IgD-negative memory B cell (primary cell): ENCODE data around the gene CXCL3. TPM values are rescaled to one million over a fixed set of nuclear protein-coding genes. Genes with fewer than 3 reads are reported as not detected.

Source experiments
- H3K27ac Mint-ChIP-seq, 3 donors: one replicate each; pipeline ENCODE4 v1.8.0; 2020 to 2022; ENCODE audit warnings: mild to moderate bottlenecking in 3 of 3, mixed read lengths in 3 of 3, moderate library complexity in 1 of 3
- H3K27me3 Mint-ChIP-seq: one replicate; pipeline ENCODE4 v1.8.0; 2021; ENCODE audit warnings: mixed read lengths
- H3K36me3 Mint-ChIP-seq: one replicate; pipeline ENCODE4 v1.8.0; 2020; ENCODE audit warnings: mild to moderate bottlenecking, mixed read lengths
- H3K4me1 Mint-ChIP-seq, 3 donors: one replicate each; pipeline ENCODE4 v1.8.0; 2020 to 2022; ENCODE audit warnings: mixed read lengths in 3 of 3, mild to moderate bottlenecking in 1 of 3
- H3K4me3 Mint-ChIP-seq, 4 donors: one replicate each; pipeline ENCODE4 v1.8.0; 2020 to 2022; ENCODE audit warnings: mild to moderate bottlenecking in 4 of 4, mixed read lengths in 4 of 4, moderate library complexity in 3 of 4
- H3K9me3 Mint-ChIP-seq, 3 donors: one replicate each; pipeline ENCODE4 v1.8.0; 2020 to 2021; ENCODE audit warnings: mixed read lengths in 3 of 3, mild to moderate bottlenecking in 1 of 3
- polyA plus RNA-seq: library from polyadenylated mRNA; unstranded; fragments of 300-500 nt; fragmentation: Illumina TruSeq; gene quantifications from one replicate; pipeline ENCODE4 v1.2.3, GENCODE V29; 2021

CXCL3 gene
- polyA plus RNA-seq, 1 donor from 2014 or later, result not detected

DNA sequence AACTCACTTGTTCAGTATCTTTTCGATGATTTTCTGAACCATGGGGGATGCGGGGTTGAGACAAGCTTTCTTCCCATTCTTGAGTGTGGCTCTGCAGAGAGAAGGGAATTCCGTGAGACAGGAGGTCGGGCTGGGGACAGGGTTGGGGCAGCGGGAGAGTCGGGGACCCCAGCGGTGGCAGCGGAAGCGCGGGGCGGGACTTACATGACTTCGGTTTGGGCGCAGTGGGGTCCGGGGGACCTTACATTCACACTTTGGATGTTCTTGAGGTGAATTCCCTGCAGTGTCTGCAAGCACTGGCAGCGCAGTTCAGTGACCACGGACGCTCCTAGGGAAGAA, 434 bp downstream of the CXCL3 start:
- Mint-ChIP-seq H3K4me3 (peak overlapping the region; percentile 33 to 93 (median 79)), H3K4me1 (peaks cover 5 to 14% (median 7%) of the 10 kb centered on the region in 3 donors)

DNA sequence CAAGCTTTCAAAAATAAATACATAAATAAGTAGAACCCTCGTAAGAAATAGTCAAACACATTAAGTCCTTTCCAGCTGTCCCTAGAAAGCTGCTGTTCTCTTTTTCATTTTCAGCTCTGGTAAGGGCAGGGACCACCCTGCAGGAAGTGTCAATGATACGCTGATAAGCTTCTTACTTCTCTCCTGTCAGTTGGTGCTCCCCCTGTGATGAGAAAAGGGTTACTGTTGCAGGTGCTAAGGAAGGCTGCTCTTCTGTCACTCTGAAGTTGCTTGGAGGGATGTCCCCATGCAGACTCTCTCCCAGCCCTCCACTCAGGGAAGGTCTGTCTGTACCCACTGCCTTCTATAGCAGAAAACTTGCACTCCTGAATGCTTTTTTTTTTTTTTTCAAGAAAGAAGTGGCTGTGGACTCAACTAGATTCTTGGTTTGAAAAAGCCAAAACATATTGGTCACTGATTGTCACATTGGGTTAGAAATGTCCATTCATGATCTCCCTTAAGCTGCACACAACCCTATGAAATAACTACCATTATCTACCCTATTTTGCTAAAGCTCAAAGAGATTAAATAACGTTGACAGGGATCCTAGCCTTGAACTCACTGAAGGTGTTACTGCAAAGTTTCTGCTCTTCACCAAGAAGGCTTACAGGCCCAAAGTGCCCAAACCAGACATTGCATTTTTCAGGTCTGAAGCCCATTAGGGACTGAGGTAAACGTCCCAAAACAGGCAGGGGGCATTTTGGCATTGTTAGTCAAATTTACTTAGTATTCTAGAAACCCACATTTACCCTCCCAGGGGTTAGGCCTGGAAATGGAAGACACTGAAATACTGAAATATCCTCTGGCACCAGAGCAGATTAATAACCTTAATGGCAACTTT, 1.2 kb downstream of the CXCL3 start:
- H3K4me3 Mint-ChIP-seq, result peak overlapping the region; percentile 33 to 93 (median 79)
- peaks cover 46% of the 10 kb centered on the region for H3K27me3 Mint-ChIP-seq
- H3K4me1 Mint-ChIP-seq, result peaks cover 5 to 14% (median 7%) of the 10 kb centered on the region in 3 donors
- no peaks in the 10 kb centered on the region for H3K36me3 Mint-ChIP-seq
- peak overlapping the region in 1 of 3 donors; percentile 92 for H3K27ac Mint-ChIP-seq
- no peaks in the 10 kb centered on the region for H3K9me3 Mint-ChIP-seq

More for the DNA sequence above, 434 bp downstream of the CXCL3 start:
- Mint-ChIP-seq H3K9me3 (no peaks in the 10 kb centered on the region), H3K27me3 (peaks cover 46% of the 10 kb centered on the region), H3K36me3 (no peaks in the 10 kb centered on the region), H3K27ac (peak overlapping the region in 1 of 3 donors; percentile 92)

DNA sequence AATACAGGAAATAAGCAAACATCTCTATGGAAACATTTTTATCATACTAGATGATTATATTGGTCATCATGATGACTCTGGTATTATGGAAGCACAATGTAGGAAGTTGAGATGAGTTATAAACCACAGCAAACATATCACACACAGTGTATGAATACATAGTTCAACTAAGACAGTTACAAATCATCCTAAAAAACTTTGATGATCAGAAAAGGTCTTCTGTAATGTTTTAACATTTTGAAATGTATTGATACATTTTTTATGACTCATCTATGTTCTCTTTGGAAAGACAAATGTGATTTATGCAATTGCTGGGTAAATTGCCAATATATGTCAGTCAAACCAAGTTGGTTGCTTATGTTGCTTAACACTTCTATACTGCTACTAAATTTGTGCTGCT, 4.8 kb downstream of the CXCL3 start:
- no peak overlapping the region for H3K4me3 Mint-ChIP-seq
- no peaks in the 10 kb centered on the region for H3K36me3 Mint-ChIP-seq
- H3K4me1 Mint-ChIP-seq, result peaks cover 3 to 9% (median 3%) of the 10 kb centered on the region in 3 donors
- H3K27ac Mint-ChIP-seq, result no peak overlapping the region
- H3K27me3 Mint-ChIP-seq, result peaks cover 25% of the 10 kb centered on the region
- peaks cover 0 to 3% (median 0%) of the 10 kb centered on the region in 3 donors for H3K9me3 Mint-ChIP-seq

DNA sequence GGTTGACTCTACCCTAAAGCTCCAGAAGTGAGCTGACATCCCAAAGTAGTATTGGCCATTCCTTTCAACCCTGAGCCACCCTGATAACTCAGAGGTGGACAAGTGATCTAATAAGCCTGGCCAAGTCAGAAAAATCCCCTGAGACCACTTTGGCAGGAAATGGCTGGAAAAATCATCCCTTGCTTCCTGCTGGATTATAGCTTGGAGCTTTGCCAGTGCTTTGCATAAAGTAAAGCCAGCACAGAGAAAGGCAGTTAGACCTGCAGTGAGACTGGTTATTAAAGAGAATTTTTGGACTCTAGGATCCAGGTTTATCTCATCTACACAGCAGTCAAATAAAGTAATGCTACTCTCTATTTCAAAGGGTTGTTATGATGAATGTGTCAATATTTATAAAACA, 6.4 kb downstream of the CXCL3 start:
- no peaks in the 10 kb centered on the region for H3K36me3 Mint-ChIP-seq
- peaks cover 0 to 4% (median 0%) of the 10 kb centered on the region in 3 donors for H3K9me3 Mint-ChIP-seq
- H3K4me3 Mint-ChIP-seq, result no peak overlapping the region
- H3K27ac Mint-ChIP-seq, result no peak overlapping the region
- H3K4me1 Mint-ChIP-seq, result no peaks in the 10 kb centered on the region
- H3K27me3 Mint-ChIP-seq, result peaks cover 11% of the 10 kb centered on the region

DNA sequence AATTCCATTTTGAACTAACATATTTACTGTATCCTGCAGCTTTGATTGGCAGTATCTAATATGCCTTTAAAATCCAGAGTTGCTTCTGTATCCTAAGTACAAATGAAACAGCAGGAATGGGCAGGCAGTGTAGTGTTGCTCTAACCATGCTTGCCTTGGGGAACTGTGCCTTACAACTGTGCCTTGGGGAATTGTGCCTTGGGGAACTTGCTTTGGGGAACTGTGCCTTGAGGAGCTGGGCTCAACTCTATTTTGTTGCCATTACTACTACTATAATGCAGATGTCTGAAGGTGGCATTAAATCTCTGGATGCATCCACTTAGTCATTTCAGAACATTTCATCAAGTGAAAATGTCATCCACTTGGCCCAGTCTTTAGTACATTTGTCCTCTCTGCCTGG, 6.9 kb downstream of the CXCL3 start:
- Mint-ChIP-seq H3K27ac (no peak overlapping the region), H3K4me3 (no peak overlapping the region), H3K4me1 (no peaks in the 10 kb centered on the region), H3K27me3 (peaks cover 10% of the 10 kb centered on the region), H3K36me3 (no peaks in the 10 kb centered on the region), H3K9me3 (peaks cover 0 to 4% (median 0%) of the 10 kb centered on the region in 3 donors)

DNA sequence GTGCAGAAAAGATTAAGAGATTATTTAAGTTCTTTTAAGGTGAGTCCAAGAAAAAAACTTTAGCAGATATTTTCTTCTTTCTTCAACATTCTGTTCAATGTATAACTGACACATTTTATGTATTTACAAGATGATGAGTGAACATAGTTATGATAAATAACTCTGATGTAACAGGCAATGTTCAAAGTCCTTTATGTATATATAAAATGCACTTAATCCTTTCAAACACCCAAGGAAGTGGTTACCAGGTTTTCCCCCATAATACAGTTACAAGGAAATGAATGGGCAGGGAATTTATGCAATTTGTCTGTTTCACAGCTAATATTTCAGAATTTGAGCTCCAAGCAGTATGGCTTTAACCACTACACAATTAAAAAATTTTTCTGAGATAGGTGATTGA, 8.2 kb downstream of the CXCL3 start:
- H3K4me3 Mint-ChIP-seq, result no peak overlapping the region
- H3K27ac Mint-ChIP-seq, result no peak overlapping the region
- H3K27me3 Mint-ChIP-seq, result peaks cover 2% of the 10 kb centered on the region
- H3K36me3 Mint-ChIP-seq, result no peaks in the 10 kb centered on the region
- H3K4me1 Mint-ChIP-seq, result no peaks in the 10 kb centered on the region
- H3K9me3 Mint-ChIP-seq, result peaks cover 0 to 7% (median 0%) of the 10 kb centered on the region in 3 donors

DNA sequence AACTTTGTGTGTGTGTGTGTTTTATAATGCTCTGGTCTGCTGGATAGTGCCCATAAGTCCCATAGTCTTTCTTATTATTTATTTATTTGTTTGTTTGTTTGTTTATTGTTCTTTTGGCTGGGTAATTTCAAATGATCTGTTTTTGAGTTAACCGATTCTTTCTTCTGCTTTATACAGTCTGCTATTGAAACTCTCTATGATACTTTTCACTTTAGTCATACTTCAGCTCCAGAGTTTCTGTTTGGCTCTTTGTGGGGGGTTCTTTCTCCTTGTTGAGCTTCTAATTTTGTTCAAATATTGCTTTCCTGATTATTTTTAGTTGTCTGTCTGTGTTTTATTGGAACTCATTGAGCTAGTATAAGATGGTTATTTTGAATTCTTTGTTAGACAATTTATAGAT, 10.0 kb downstream of the CXCL3 start:
- Mint-ChIP-seq H3K4me1 (no peaks in the 10 kb centered on the region), H3K9me3 (peaks cover 0 to 7% (median 0%) of the 10 kb centered on the region in 3 donors), H3K4me3 (no peak overlapping the region), H3K27me3 (no peaks in the 10 kb centered on the region), H3K27ac (no peak overlapping the region), H3K36me3 (no peaks in the 10 kb centered on the region)

DNA sequence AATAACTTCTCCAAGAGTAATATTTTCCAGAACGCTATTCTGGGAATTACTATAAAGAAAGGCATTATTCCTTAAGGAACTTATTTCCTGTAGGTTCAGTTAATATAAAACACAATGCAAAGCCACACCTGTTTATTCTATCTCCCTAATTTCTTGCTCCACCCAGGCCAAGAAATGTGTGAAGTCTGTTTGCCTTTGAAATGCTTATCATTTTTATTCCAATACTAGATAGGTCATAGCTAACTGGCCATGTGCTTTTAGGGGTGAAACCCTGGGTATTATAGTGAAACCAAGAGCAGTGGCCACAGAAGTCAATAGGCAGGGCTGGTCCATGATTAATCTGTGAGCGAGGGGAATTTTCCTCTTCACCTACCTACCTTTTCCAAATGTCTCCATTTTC, 14.8 kb downstream of the CXCL3 start:
- Mint-ChIP-seq H3K27me3 (no peaks in the 10 kb centered on the region), H3K9me3 (peaks cover 0 to 7% (median 0%) of the 10 kb centered on the region in 3 donors), H3K27ac (no peak overlapping the region), H3K4me3 (no peak overlapping the region), H3K36me3 (no peaks in the 10 kb centered on the region), H3K4me1 (no peaks in the 10 kb centered on the region)

DNA sequence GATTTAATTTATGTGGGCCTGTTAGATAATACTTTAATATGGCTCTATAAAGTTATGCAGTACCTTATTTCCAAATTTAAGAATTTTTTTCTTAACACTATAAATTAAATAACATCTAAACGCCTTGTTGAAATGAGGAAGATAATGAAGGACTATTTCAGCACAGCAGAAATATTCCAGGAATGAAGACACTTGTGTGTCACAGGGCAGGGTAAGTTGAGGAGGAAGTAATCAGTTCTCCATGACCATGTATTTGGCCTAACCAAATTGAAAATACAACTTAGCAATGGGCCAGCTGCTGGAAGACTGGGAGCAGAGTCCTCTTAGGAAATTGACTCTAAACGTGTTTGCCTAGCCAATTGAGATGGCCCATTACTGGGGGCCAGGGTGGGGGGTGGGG, 16.9 kb downstream of the CXCL3 start:
- Mint-ChIP-seq H3K4me1 (no peaks in the 10 kb centered on the region), H3K36me3 (no peaks in the 10 kb centered on the region), H3K4me3 (no peak overlapping the region), H3K27me3 (no peaks in the 10 kb centered on the region), H3K9me3 (peaks cover 0 to 7% (median 0%) of the 10 kb centered on the region in 3 donors), H3K27ac (no peak overlapping the region)

DNA sequence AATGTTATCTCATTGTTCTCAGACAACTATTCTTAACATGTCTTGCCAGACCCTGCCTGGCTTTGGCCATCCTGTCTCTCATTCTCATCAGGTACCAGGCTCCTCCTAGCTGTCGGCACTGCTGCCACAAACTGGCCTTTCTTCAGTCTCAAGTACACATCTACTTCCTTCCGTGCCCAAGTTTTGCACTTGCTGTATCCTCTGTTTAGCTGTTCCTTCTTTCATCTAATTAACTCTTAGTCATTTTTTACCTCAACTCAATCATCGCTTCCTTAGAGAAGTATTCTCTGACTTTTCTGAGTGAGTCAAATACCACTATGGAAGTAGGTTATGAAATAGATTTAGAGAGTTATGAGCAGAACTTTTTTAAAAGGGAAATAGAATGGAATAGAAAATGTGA, 19.7 kb downstream of the CXCL3 start:
- H3K36me3 Mint-ChIP-seq, result no peaks in the 10 kb centered on the region
- H3K27me3 Mint-ChIP-seq, result peaks cover 2% of the 10 kb centered on the region
- H3K27ac Mint-ChIP-seq, result no peak overlapping the region
- H3K4me1 Mint-ChIP-seq, result no peaks in the 10 kb centered on the region
- H3K9me3 Mint-ChIP-seq, result peaks cover under 1 to 3% (median 3%) of the 10 kb centered on the region in 3 donors
- H3K4me3 Mint-ChIP-seq, result no peak overlapping the region

DNA sequence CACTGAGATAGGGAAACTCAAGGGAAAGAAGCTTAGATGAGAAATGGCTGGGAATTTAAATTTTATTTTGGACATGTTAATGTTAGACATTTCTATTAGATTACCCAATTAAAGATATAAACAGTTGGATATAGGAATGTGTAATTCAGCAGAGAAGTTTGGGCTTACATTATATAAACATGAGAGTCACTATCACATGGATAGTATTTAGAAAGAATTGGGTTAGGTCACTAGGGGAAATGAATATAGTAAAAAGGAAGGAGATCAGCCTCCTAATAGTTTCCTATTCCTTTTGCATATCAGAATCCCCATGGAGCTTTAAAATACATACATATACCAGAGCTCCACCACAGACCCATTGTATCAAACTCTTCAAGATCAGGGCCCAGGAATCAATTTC, 20.4 kb downstream of the CXCL3 start:
- peaks cover 3 to 5% (median 4%) of the 10 kb centered on the region in 3 donors for H3K9me3 Mint-ChIP-seq
- no peaks in the 10 kb centered on the region for H3K36me3 Mint-ChIP-seq

DNA sequence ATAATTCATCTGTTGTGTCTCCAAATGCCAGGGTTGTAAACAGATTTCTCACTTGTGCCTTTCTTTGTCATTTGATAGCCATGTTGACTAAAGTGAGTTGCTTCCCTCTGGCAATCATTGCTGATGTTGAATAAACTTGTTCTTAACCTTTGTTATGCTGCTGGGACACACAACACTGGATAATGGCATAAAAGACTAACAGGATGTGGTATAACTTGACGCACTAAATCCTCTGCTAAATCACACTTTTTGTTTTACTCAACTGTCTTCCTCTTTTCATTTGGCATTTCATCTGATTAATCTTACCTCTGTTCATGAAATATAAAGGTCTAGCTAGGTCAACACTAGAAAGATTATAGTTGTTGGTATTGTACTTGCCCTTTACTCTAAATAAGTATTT, 22.4 kb downstream of the CXCL3 start:
- H3K4me3 Mint-ChIP-seq, result no peak overlapping the region
- H3K36me3 Mint-ChIP-seq, result no peaks in the 10 kb centered on the region
- peaks cover 2% of the 10 kb centered on the region for H3K27me3 Mint-ChIP-seq
- peaks cover 3 to 5% (median 4%) of the 10 kb centered on the region in 3 donors for H3K9me3 Mint-ChIP-seq
- no peaks in the 10 kb centered on the region for H3K4me1 Mint-ChIP-seq
- no peak overlapping the region for H3K27ac Mint-ChIP-seq

More for the DNA sequence above, 20.4 kb downstream of the CXCL3 start:
- no peak overlapping the region for H3K4me3 Mint-ChIP-seq
- H3K4me1 Mint-ChIP-seq, result no peaks in the 10 kb centered on the region
- H3K27ac Mint-ChIP-seq, result no peak overlapping the region
- H3K27me3 Mint-ChIP-seq, result peaks cover 2% of the 10 kb centered on the region

DNA sequence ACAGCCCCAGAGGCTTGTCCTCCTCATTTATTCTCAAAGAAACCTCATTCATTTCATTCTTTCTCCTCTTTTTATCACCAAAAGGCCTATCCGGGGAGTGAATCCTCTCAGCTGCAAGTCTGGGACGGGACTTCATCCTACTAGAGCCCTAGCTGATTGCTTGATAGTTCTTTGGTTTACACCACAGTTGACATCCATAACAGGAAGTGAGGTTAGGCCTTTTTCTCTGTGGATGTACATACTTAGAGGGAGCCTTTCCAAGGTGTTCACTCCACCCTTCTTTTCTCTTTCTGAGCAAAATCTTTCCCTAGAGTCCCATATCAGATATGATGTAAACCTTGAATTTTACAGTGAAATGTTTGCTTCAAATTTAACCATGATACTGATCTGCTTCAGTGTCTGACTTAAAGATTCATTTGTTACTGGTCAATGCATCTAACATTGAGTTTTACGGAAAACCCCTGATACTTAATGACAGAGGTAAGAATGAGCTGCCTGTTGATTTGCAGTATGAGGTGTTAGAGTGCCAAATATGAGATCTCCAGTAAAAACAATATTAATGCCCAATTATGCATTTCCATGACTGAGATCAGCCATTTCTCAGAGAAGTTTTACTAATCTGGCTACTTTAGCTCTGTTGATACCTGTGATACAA, 23.2 kb downstream of the CXCL3 start:
- no peaks in the 10 kb centered on the region for H3K4me1 Mint-ChIP-seq
- peaks cover 2% of the 10 kb centered on the region for H3K27me3 Mint-ChIP-seq
- no peaks in the 10 kb centered on the region for H3K36me3 Mint-ChIP-seq
- H3K4me3 Mint-ChIP-seq, result no peak overlapping the region
- H3K27ac Mint-ChIP-seq, result no peak overlapping the region
- H3K9me3 Mint-ChIP-seq, result peaks cover 3 to 5% (median 4%) of the 10 kb centered on the region in 3 donors

DNA sequence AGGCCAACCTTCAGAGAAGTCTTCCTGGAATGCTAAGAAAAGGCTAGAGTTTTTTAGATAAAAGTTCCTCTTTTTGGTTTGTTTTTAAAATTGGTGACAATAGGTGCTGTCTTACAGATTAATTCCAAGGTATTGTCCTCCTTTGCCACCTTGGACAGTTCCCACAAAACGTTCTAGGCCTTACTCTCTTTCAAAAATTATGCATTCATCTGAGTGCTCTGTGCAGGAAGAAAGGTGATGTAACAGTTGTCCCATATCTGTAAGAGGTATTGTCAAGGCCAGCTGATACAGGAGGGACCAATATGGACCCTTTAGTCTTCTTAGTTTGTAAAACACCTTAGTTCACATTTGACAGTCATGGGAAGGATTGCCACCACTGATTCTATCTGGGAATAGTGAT, 24.2 kb downstream of the CXCL3 start:
- H3K4me1 Mint-ChIP-seq, result no peaks in the 10 kb centered on the region
- no peak overlapping the region for H3K4me3 Mint-ChIP-seq
- H3K27me3 Mint-ChIP-seq, result peaks cover 2% of the 10 kb centered on the region
- H3K36me3 Mint-ChIP-seq, result no peaks in the 10 kb centered on the region
- H3K27ac Mint-ChIP-seq, result no peak overlapping the region
- peaks cover under 1 to 5% (median 4%) of the 10 kb centered on the region in 3 donors for H3K9me3 Mint-ChIP-seq

DNA sequence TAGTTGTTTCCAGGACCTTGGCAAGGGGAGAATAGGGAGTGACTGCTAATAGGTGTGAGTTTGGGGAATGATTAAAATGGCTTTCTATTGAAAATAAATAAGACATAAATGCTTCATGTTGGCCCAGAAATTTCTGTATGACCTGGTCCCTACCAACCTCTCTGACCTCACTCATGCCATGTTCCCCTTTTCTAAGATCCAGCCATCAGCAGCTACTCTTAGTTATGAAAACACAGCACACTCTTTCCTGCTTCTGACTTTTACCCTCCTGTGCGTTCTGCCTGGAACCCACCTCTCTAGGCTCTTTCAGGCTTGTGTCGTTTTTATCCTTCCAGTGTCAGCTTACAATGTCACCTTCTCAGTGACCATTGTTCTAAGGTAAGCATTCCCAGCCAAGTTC, 25.2 kb downstream of the CXCL3 start:
- no peaks in the 10 kb centered on the region for H3K36me3 Mint-ChIP-seq
- H3K27me3 Mint-ChIP-seq, result peaks cover 2% of the 10 kb centered on the region
- peaks cover 0 to 5% (median 4%) of the 10 kb centered on the region in 3 donors for H3K9me3 Mint-ChIP-seq
- H3K4me3 Mint-ChIP-seq, result no peak overlapping the region
- H3K27ac Mint-ChIP-seq, result no peak overlapping the region
- no peaks in the 10 kb centered on the region for H3K4me1 Mint-ChIP-seq
